ENCODE results near the gene UCN.
A peak's percentile ranks its signal among the peaks of the same experiment; 100 is the strongest.
"Not testable (repeated sequence)": the region's sequence is repeated elsewhere in the genome, so short reads cannot be mapped to it uniquely, and the experiment has no call there.

The UCN gene

GRCh38 chr2:27316655-27317412, 8.6 kb upstream of the UCN start:
- FAIRE-seq, result no peak
- DNase-seq (ENCODE audit: insufficient read length, low spot score), result no peak

DNA sequence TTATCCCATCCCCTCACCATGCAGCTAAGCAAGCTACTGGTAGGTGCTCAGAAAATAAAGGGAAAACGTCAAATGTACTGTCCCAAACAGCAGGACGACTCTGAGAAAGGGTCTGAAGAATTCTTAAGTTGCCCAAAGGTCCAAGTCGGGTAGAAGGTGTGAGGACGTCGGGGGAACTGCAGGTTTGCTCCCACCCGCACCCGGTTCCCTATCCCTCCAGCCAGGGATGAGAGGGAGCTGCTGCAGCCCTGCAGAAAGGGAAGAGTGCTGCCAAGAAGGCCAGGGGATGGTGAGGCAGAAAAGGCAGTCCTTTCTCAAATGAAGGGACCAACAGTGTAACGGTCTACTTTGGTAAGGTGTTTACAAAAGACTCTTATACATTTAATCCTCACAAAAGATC, 6.9 kb upstream of the UCN start:
- FAIRE-seq (no peak), DNase-seq (ENCODE audit: insufficient read length, low spot score) (no peak)

DNA sequence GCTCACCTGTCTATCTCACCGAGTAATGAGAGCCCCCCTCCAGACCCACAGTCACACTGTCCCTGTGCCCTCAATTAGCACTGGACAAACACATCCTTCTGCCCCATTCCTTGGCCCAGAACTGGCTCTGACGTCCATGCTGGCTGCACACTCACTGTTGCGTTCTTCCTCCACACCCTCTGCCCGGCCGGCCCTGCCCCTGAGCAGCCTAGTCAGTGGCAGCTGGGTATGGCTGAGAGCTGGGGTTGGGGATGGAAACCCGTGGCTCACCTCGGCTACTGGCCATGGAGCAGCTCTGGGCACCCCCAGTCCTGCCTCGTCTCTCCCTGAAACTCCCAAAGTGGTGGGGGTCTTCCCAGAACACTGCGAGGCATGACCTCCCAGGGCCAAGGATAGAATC, 6.5 kb upstream of the UCN start:
- no peak for FAIRE-seq

DNA sequence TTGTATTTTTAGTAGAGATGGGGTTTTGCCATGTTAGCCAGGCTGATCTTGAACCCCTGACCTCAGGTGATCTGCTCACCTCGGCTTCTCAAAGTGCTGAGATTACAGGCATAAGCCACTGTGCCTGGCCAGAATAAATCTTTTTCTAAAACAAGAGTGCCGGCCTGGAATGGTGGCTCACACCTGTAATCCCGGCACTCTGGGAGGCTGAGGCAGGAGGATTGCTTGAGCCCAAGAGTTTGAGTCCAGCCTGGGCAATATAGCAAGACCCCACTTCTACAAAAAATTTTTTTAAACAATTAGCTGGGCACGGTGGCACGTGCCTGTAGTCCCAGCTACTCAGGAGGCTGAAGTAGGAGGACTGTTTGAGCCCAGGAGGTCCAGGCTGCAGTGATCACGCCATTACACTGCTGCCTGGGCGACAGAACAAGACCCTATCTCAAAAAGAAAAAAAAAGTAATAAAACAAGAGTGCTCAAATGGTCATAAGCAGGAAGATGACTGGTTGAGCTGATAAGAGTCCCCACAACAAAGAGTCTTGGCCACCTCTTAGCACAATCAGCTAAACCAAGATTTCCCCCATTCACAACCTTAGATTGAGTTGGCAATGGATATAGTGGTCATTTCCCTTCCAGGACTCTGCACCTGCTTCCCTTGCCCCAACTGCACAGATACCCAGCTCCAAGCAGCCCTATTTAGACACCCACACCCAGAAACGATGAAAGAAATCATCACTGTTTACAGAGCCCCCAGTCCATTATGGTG, 5.8 kb upstream of the UCN start:
- DNase-seq (ENCODE audit: insufficient read length, low spot score) (no peak), FAIRE-seq (no peak)

More for the DNA sequence above, 6.5 kb upstream of the UCN start:
- no peak for DNase-seq (ENCODE audit: insufficient read length, low spot score)

GRCh38 chr2:27312152-27312551, 3.9 kb upstream of the UCN start:
- FAIRE-seq (no peak), DNase-seq (ENCODE audit: insufficient read length, low spot score) (no peak)

GRCh38 chr2:27309651-27310050, 1.4 kb upstream of the UCN start:
- no peak for FAIRE-seq
- DNase-seq (ENCODE audit: insufficient read length, low spot score), result no peak

GRCh38 chr2:27307545-27308358, 493 bp downstream of the UCN start:
- DNase-seq (ENCODE audit: insufficient read length, low spot score) (no peak), FAIRE-seq (no peak)

DNA sequence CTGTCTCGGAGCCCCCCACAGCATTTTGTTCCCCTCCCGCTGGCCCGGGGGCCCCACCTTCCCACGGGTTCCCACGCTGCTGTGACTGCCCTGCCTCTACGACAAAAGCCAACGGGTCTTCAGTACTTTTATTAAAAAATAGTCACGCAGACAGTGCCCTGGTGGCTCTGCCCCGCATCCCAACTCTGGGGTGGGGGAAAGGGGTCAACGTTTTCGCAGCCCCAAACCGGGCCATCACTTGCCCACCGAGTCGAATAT, 1.0 kb downstream of the UCN start:
- FAIRE-seq, result no peak
- no peak for DNase-seq (ENCODE audit: insufficient read length, low spot score)

GRCh38 chr2:27306573-27307286, 1.5 kb downstream of the UCN start:
- no peak for FAIRE-seq

GRCh38 chr2:27306136-27306535, 2.1 kb downstream of the UCN start:
- DNase-seq (ENCODE audit: insufficient read length, low spot score) (no peak), FAIRE-seq (no peak)

More at GRCh38 chr2:27306573-27307286, 1.5 kb downstream of the UCN start:
- DNase-seq (ENCODE audit: insufficient read length, low spot score), result no peak

- FAIRE-seq (no peak), DNase-seq (ENCODE audit: insufficient read length, low spot score) (no peak)
Observed at GRCh38 chr2:27305516-27305915, 2.7 kb downstream of the UCN start.

DNA sequence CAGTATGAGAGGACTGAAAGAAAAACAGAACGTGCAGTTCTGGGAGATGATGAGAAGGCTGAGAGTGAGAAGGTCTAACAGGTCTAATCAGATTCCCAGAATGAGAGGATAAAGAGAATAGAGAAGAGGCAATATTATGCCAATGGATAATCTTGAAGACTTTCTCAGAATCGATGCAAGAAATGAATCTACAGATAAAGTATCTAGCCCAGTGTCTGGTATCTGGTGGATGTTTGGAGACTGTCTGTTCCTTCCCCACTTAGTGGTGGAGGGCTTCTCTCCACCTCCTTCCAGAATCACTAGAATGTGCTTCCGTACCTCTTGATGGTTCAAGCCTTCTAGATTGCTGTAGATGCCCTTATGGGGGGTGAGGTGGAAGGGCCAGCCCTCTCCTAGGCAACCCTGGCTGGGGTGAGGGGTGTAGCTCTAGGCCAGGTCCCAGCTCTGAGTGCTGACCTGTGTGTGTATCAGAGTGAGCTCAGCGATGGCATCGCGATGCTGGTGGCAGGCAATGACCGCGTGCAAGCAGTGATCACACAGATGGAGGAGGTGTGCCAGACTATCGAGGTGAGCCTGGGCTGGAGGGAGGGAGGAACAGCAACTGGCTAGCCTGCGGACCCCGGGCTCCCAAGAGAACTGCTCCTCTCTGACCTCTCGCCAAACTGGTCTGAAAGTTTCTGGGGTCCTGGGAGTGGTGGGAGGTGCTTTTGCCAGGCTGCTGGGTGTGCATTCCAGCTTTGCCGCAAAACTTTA, 3.6 kb downstream of the UCN start:
- FAIRE-seq (no peak), DNase-seq (ENCODE audit: insufficient read length, low spot score) (no peak)

DNA sequence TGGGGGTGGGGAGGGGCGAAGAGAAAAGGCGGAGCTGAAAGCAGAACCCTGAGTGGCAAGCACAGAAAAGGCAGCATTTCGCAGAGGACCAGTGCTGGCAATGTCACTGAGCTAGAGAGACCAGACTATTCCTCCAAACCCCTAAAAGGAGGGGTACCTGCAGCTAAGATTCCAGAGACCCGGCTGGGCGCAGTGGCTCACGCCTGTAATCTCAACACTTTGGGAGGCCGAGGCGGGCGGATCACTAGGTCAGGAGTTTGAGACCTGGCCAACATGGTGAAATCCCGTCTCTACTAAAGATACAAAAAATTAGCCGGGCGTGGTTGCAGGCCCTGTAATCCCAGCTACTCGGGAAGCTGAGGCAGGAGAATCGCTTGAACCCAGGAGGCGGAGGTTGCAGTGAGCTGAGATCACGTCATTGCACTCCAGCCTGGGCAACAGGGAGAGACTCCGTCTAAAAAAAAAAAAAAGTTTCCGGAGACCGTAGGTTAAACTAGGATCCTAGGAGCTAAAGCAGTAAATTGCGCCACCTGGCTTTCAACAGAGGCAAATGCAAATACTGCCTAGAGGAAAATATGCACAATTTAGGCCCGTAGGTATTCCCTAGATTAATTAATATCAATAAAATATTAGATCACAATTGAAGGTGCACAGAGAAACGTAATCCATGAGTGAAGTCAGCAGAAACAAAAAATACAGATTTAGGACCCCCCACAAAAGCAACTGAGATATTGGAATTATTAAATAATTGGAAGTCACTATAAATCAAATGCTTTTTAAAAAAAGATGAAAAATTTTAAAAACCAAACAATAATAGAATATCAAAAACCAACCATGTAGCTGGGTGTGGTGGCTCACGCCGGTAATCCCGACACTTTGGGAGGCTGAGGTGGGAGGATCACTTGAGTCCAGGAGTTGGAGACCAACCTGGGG, 4.9 kb downstream of the UCN start:
- FAIRE-seq, result peak; percentile 79

DNA sequence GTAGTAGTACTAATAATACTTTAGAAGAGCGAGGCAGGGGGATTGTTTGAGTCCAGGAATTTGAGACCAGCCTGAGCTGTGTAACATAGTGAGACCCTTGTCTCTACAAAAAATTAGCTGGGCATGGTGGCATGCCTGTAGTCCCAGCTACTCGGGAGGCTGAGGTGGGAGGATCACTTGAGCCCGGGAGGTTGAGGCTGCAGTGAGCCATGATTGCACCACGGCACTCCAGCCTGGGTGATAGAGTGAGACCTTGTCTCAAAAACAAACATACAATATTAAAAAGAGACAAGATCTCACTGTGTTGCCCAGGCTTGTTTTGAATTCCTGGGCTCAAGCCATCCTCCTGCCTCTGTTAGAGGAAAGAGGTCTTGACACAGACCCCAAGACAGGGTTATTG, 7.6 kb downstream of the UCN start:
- FAIRE-seq; DNase-seq (ENCODE audit: insufficient read length, low spot score): not testable (repeated sequence)

More for the DNA sequence above, 4.9 kb downstream of the UCN start:
- DNase-seq (ENCODE audit: insufficient read length, low spot score), result peak; percentile 60

GRCh38 chr2:27298391-27299080, 9.7 kb downstream of the UCN start:
- no peak for DNase-seq (ENCODE audit: insufficient read length, low spot score)
- no peak for FAIRE-seq

DNA sequence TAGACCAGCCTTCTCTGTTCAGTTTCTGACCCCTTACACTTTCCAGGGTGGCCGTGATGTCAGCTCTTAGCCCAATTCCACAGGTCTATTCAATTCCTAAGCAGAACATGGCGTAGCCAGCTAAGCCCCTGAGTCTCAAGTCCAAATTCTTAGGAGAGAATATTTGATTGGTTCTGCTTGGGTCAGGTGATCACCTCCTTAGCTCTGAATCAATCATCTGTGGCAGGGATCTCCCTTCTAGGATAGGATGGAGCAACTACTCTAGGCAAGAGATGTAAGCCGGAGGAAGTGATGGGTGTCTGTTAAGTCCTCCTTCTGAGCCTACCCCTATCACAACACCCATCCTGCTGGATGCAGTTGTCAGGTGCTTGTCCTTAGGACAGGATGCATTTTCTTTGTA, 11.1 kb downstream of the UCN start:
- no peak for FAIRE-seq
- no peak for DNase-seq (ENCODE audit: insufficient read length, low spot score)

- DNase-seq (ENCODE audit: insufficient read length, low spot score), result no peak
- no peak for FAIRE-seq
Observed at GRCh38 chr2:27296481-27296880, 11.8 kb downstream of the UCN start.

GRCh38 chr2:27294928-27295327, 13.3 kb downstream of the UCN start:
- DNase-seq (ENCODE audit: insufficient read length, low spot score), result no peak
- FAIRE-seq, result no peak

DNA sequence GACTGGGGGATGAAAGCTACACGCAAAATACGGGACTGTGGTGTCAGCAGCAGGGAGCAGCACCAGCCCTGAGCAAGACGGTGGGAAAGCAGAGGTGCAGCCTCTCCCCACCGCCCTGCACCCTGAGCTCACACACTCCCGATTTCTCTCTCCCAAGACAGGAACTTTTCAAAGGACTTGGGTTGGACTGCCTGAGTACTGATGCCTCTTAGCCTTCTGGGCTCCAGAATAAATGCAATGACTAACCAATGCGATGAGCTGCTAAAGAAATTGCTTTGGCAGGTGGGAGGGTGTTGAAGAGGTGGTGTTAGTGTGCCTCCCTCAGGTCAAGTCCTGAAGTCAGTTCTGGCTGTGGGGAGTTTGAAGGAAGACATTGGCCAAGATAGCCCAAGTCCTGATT, 16.4 kb downstream of the UCN start:
- FAIRE-seq (no peak), DNase-seq (ENCODE audit: insufficient read length, low spot score) (no peak)
